ENCODE measurements around the gene RNF130. TPM values are rescaled to one million over a fixed set of nuclear protein-coding genes. Genes with fewer than 3 reads are reported as not detected.
A peak's percentile ranks its signal among the peaks of the same experiment; 100 is the strongest.

RNF130 gene
- total and polyA plus RNA-seq, 2 experiments from 2014 or later = 69.6 to 83.0 TPM

- H3K4me1 ChIP-seq (ENCODE audit: low read depth) = peaks cover 16% of the 10 kb centered on the region
- no peaks in the 10 kb centered on the region for H3K9me3 ChIP-seq (ENCODE audit: low read depth)
- TF ChIP-seq CTCF (IDR thresholded peaks at IDR 0.05; ENCODE audit: low read depth, low read length) = no peak
- peaks cover 4% of the 10 kb centered on the region for H3K36me3 ChIP-seq
- no peak overlapping the region for H3K27ac ChIP-seq
- no peak overlapping the region for H3K4me3 ChIP-seq
- no peaks in the 10 kb centered on the region for H3K27me3 ChIP-seq
- no peak for DNase-seq (ENCODE audit: low read depth in 1 of 2, low spot score in 1 of 2)
Observed at GRCh38 chr5:179955062-179955461, 116.5 kb downstream of the RNF130 start.

- Histone ChIP-seq H3K27ac (no peak overlapping the region), H3K4me1 (ENCODE audit: low read depth) (peaks cover 16% of the 10 kb centered on the region), H3K36me3 (peaks cover 4% of the 10 kb centered on the region), H3K27me3 (no peaks in the 10 kb centered on the region), H3K4me3 (no peak overlapping the region), H3K9me3 (ENCODE audit: low read depth) (no peaks in the 10 kb centered on the region)
- TF ChIP-seq CTCF (IDR thresholded peaks at IDR 0.05; ENCODE audit: low read depth, low read length) = no peak
- peak in 1 of 2 donors; percentile 50 for DNase-seq (ENCODE audit: low read depth in 1 of 2, low spot score in 1 of 2)
Observed at GRCh38 chr5:179954434-179954833, 117.1 kb downstream of the RNF130 start.

GRCh38 chr5:179953987-179954386, 117.6 kb downstream of the RNF130 start:
- Histone ChIP-seq H3K27me3 (no peaks in the 10 kb centered on the region), H3K4me1 (ENCODE audit: low read depth) (peaks cover 16% of the 10 kb centered on the region), H3K36me3 (peaks cover 4% of the 10 kb centered on the region), H3K27ac (no peak overlapping the region), H3K4me3 (no peak overlapping the region), H3K9me3 (ENCODE audit: low read depth) (no peaks in the 10 kb centered on the region)
- peak in 1 of 2 donors; percentile 5 for DNase-seq (ENCODE audit: low read depth in 1 of 2, low spot score in 1 of 2)
- no peak for TF ChIP-seq CTCF (IDR thresholded peaks at IDR 0.05; ENCODE audit: low read depth, low read length)

- TF ChIP-seq CTCF (IDR thresholded peaks at IDR 0.05; ENCODE audit: low read depth, low read length) = no peak
- no peak for DNase-seq (ENCODE audit: low read depth in 1 of 2, low spot score in 1 of 2)
- H3K9me3 ChIP-seq (ENCODE audit: low read depth) = no peaks in the 10 kb centered on the region
- no peak overlapping the region for H3K27ac ChIP-seq
- no peaks in the 10 kb centered on the region for H3K27me3 ChIP-seq
- no peak overlapping the region for H3K4me3 ChIP-seq
- H3K4me1 ChIP-seq (ENCODE audit: low read depth) = no peaks in the 10 kb centered on the region
- no peaks in the 10 kb centered on the region for H3K36me3 ChIP-seq
Observed at GRCh38 chr5:179936976-179937681, 134.4 kb downstream of the RNF130 start.

GRCh38 chr5:179930788-179931473, 140.6 kb downstream of the RNF130 start:
- H3K4me1 ChIP-seq (ENCODE audit: low read depth) = no peaks in the 10 kb centered on the region
- no peak for TF ChIP-seq CTCF (IDR thresholded peaks at IDR 0.05; ENCODE audit: low read depth, low read length)
- H3K9me3 ChIP-seq (ENCODE audit: low read depth) = no peaks in the 10 kb centered on the region
- no peak overlapping the region for H3K4me3 ChIP-seq
- no peaks in the 10 kb centered on the region for H3K27me3 ChIP-seq
- no peaks in the 10 kb centered on the region for H3K36me3 ChIP-seq
- H3K27ac ChIP-seq = no peak overlapping the region
- no peak for DNase-seq (ENCODE audit: low read depth in 1 of 2, low spot score in 1 of 2)
